Lower leg skin (tissue), 3 donors: ENCODE results near the gene DROSHA.

Experiments used
- CTCF ChIP-seq, 3 donors: fragments of 450-650 bp; IDR thresholded peaks; one replicate each; pipeline ENCODE4 v1.5.1; 2016; ENCODE audit warnings: antibody characterized with exemption in 3 of 3, mild to moderate bottlenecking in 3 of 3, moderate library complexity in 2 of 3
- POLR2A ChIP-seq, 2 donors: fragments of 450-650 bp; IDR thresholded peaks; one replicate each; pipeline ENCODE4 v1.6.1; 2016 to 2017; ENCODE audit warnings: antibody characterized with exemption in 2 of 2, mild to moderate bottlenecking in 1 of 2, moderate library complexity in 1 of 2

GRCh38 chr5:31366941-31367340 lies 165.0 kb downstream of the DROSHA start:
- TF ChIP-seq CTCF (IDR thresholded peaks at IDR 0.05) = no peak
- no peak for TF ChIP-seq POLR2A (IDR thresholded peaks at IDR 0.05)
